NCI-H1105 treated with DMSO at 0.1 percent for 48 hours (cell line): Measurements from ENCODE around the gene PHF21A.

Experiments used
- DNase-seq: peaks from one replicate; lab custom pipeline; 2025; lab: John Stamatoyannopoulos, UW

PHF21A gene

DNA sequence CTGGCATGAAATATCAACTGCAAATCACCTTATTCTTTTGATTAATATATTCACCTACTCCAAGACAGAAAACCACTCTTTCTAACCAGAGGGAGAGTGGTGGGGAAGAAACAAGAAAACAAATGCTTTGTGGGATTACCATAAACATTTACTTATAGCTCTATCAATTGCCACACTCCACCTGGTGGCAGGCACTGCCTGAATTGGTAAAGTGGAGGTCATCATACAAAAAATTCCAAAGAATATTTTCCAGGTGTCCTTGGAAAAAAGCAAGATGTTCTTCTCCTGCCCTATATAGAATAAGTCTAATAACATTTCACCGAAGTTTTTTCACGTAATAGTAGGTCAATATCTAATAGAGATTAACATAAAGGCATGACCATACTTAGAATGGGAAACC, 45.3 kb downstream of the PHF21A start:
- DNase-seq = no peak

- no peak for DNase-seq
These were observed 46.1 kb downstream of the PHF21A start for GRCh38 chr11:46075168-46075567.

- no peak for DNase-seq
These were observed 47.6 kb downstream of the PHF21A start for GRCh38 chr11:46073632-46074031.

GRCh38 chr11:46072172-46072964, 48.9 kb downstream of the PHF21A start:
- no peak for DNase-seq

DNA sequence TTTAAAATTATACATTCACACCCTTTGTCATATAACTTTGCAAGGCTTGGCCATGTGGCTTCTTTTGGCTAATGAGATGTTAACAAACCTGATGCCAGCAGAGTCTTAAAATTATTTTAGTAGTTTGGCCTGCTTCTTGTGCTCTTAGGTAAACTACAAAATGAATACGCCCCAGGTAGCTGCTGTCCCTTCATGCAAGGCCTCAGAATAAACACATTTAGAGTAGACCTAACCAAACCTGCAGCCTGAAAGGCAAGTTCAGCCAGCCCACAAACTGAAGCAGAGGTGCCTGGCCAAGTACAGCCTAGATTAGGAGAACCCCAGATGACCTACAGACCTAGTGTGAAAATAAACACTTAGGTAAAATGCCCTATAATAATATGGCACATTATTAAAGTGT, 50.2 kb downstream of the PHF21A start:
- no peak for DNase-seq

GRCh38 chr11:46069595-46069994, 51.7 kb downstream of the PHF21A start:
- no peak for DNase-seq

DNA sequence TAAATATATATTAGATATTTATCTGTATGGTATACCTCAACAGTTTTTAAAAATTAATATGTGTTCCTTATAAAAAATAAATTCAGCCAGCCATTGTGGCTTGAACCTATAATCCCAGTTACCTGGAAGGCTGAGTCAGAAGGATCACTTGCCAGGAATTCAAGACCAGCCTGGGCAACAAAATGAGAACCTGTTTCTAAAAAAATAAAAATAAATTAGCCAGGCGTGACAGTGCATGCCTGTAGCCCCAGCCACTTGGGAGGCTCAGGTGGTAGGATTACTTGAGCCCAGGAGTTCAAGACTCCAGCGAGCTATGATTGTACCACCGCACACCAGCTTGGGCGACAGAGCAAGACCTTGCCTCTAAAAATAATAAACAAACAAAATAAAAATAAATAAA, 54.9 kb downstream of the PHF21A start:
- DNase-seq = peak; percentile 40

- no peak for DNase-seq
These were observed 55.6 kb downstream of the PHF21A start for GRCh38 chr11:46065681-46066080.

- DNase-seq = no peak
These were observed 57.0 kb downstream of the PHF21A start for GRCh38 chr11:46064221-46064620.

DNA sequence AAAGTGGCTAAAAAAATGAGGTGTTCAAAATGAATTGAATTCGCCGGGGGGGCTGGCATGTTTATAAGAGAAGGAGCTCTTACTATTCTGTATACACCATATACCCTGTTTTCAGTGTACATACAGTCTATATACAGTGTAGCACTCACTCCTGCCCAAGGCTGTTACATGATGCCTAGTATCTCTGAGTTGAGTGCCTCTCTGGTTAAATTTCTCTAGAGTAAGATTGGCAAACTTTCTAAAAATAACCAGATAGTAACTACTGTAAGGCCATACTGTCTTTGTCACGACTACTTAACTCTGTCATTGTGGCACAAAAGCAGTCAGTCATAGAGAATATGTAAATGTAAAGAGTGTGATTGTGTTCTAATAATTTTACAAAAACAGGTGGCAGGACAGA, 58.1 kb downstream of the PHF21A start:
- DNase-seq = no peak

GRCh38 chr11:46060013-46060412, 61.2 kb downstream of the PHF21A start:
- no peak for DNase-seq

GRCh38 chr11:46057489-46057888, 63.8 kb downstream of the PHF21A start:
- DNase-seq = no peak

GRCh38 chr11:46055371-46055770, 65.9 kb downstream of the PHF21A start:
- DNase-seq = no peak

GRCh38 chr11:46051102-46051501, 70.2 kb downstream of the PHF21A start:
- DNase-seq = no peak

DNA sequence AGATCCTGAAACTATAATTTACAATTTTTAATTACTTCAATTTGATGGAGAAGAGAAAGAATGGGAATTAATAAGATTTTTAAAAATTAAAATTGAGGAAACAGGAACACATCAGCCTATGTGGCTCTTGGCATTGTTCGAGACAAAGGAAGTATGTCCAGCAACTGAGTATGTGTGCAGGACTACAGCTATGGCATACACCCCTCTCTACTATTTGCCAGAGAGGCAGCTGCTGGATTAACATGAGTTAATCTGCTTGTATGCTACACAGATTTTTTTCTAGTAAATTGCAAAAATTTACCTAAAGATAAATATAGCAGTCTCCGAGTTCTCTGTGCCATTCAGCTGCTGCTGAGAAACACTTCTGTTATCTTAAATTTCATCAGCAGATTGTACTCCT, 70.6 kb downstream of the PHF21A start:
- no peak for DNase-seq

- DNase-seq = no peak
These were observed 71.2 kb downstream of the PHF21A start for GRCh38 chr11:46050003-46050461.

DNA sequence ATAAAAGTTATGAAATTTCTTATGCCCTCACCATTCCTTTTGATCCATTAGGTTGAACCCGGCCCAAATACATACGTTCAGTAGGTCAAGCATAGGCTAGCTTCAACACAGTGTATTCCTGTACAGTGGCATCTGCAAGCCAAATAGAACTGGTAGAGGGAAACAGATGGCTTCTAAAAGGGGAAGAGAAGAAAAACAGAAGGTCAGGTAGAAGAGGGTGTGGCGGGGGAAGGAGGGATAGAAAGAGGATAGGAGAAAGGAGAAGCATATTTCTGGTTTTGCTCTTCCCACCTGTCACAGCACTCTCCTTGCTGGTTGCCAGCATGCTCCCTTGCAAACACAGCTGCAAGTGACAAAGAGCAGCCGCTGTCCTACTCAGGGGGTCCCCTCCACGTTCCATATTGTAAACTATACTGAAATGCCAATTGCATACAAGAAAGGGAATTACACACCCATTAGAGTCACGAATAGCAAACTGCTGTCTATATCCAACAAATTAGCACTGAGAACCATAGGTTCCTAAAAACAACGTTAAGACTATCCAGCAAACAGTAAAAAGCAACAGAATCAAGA, 71.8 kb downstream of the PHF21A start:
- DNase-seq = no peak

- no peak for DNase-seq
These were observed 73.1 kb downstream of the PHF21A start for GRCh38 chr11:46048198-46048597.

DNA sequence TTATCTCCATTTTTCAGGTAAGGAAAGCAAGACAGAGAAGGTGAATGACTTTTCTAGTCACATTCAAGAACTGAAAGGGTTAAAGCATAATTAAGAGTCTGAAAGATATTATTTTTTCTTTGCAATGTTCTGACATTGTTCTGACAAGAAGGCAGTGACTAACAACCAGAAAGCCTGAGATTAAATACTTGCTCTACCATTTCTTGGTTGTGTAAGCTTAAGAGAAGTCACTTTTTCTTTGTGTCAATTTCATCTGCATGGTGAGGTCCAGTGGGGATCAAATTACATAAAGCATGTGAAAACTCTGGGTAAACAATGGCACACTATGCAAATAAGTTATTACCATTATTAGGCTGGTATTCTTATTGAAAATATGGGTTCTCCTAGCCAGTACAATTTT, 73.7 kb downstream of the PHF21A start:
- no peak for DNase-seq

DNA sequence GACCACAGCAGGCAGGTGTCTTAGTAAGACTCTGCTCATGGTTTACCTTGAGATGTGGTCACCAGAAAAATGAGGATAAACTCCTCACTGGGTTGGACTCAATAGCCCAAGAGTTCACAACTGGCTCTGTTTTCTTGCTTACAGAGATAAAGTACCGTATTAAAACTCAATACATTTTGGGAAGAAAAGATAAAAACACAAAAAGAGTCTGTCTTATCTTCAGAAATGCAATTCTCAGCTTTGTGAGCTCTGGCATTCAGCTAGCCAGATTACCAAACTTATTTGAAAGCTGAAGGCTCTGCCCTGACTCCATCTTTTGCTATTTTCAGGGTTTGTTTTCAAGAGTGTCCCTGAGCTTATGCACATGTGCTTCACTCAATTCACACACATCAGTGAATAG, 75.4 kb downstream of the PHF21A start:
- DNase-seq = no peak

GRCh38 chr11:46044601-46045000, 76.7 kb downstream of the PHF21A start:
- no peak for DNase-seq

DNA sequence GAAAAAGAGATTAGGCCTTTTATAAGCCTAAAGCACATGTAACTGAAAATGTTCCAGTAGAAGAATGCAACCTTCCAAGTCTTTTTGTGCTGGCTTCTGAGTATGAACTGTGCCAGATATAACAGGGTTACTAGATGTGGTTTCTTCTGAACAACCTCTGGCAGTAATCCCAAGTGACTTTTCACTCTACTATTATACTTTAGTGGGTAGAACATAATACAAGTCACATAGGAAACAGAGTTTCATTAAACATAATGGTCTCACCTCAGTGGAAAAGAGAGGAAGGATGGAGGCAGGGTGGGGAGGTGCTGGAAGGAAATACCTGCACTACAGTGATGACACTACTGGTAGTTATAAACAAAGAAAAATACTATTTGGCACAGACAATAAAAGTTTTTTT, 81.3 kb downstream of the PHF21A start:
- DNase-seq = no peak

GRCh38 chr11:46038529-46038928, 82.7 kb downstream of the PHF21A start:
- DNase-seq = no peak

GRCh38 chr11:46036969-46037368, 84.3 kb downstream of the PHF21A start:
- no peak for DNase-seq
